Right cardiac atrium (tissue), 5 donors: Measurements from ENCODE around the gene FAM227A. TPM values are rescaled to one million over a fixed set of nuclear protein-coding genes. Genes with fewer than 3 reads are reported as not detected.

ENCODE experiments used
- polyA plus RNA-seq: library from polyadenylated mRNA; stranded (reverse); fragments of 200-250 nt; gene quantifications from one replicate; pipeline ENCODE4 v1.2.3, GENCODE V29; 2013
- total RNA-seq, 4 donors: library from RNA; stranded (reverse); fragmentation: NEBNext Ultra II Directional; extraction: Animal tissue kit (Norgen Biotek cat#: 25700); gene quantifications; one replicate each; pipeline ENCODE4 v1.2.1, GENCODE V29; 2021
- donor health status: healthy with polysubstance abuse.
- donor health status: DM: no; HTN: yes; CAD: no.
- donor health status: DM: no; HTN: no; CAD: no.
- donor health status: DM: no; HTN: yes; CAD: no; lungs with severe emphysema.
- donor health status: DM: yes; HTN: yes; CAD: no.

FAM227A gene
- total and polyA plus RNA-seq, 5 donors, result 0.23 to 1.2 (median 0.79) TPM

Other genes with a start within 250 kb of the FAM227A start
- 10 to 100 TPM; 15.7 to 40.5 (median 31.3) TPM for gene KCNJ4, start 201.2 kb downstream of the FAM227A start, total RNA-seq
- gene KCNJ4, start 201.2 kb downstream of the FAM227A start, polyA plus RNA-seq, result 40.4 TPM
- 1 to 10 TPM; 5.0 to 8.3 (median 7.4) TPM for gene KDELR3, start 188.3 kb downstream of the FAM227A start, total RNA-seq
- gene KDELR3, start 188.3 kb downstream of the FAM227A start, polyA plus RNA-seq, result 7.9 TPM
- 100 to 1,000 TPM; 216 to 253 (median 238) TPM for gene DDX17, start 150.1 kb downstream of the FAM227A start, total RNA-seq
- gene DDX17, start 150.1 kb downstream of the FAM227A start, polyA plus RNA-seq, result 134 TPM
- 1 to 10 TPM in 3 of 4 donors, under 1 TPM in 1; 0.83 to 3.2 (median 1.9) TPM for gene DMC1, start 86.2 kb downstream of the FAM227A start, total RNA-seq
- gene DMC1, start 86.2 kb downstream of the FAM227A start, polyA plus RNA-seq, result 6.5 TPM
- 10 to 100 TPM; 35.6 to 45.3 (median 40.9) TPM for gene CBY1, start 246 bp upstream of the FAM227A start, total RNA-seq
- gene CBY1, start 246 bp upstream of the FAM227A start, polyA plus RNA-seq, result 63.0 TPM
- gene TOMM22, start 25.6 kb upstream of the FAM227A start, total RNA-seq, result 10 to 100 TPM; 57.8 to 67.3 (median 59.9) TPM
- gene TOMM22, start 25.6 kb upstream of the FAM227A start, polyA plus RNA-seq, result 41.0 TPM
- 10 to 100 TPM; 21.4 to 28.6 (median 22.5) TPM for gene JOSD1, start 44.6 kb upstream of the FAM227A start, total RNA-seq
- gene JOSD1, start 44.6 kb upstream of the FAM227A start, polyA plus RNA-seq, result 14.3 TPM
- gene GTPBP1, start 49.6 kb upstream of the FAM227A start, total RNA-seq, result 10 to 100 TPM; 29.1 to 34.5 (median 30.9) TPM
- gene GTPBP1, start 49.6 kb upstream of the FAM227A start, polyA plus RNA-seq, result 19.1 TPM
- gene SUN2, start 99.6 kb upstream of the FAM227A start, total RNA-seq, result 100 to 1,000 TPM; 103 to 123 (median 116) TPM
- 61.7 TPM for gene SUN2, start 99.6 kb upstream of the FAM227A start, polyA plus RNA-seq
- 10 to 100 TPM; 10.7 to 13.7 (median 12.7) TPM for gene DNAL4, start 137.8 kb upstream of the FAM227A start, total RNA-seq
- gene DNAL4, start 137.8 kb upstream of the FAM227A start, polyA plus RNA-seq, result 14.7 TPM
- 10 to 100 TPM; 23.8 to 51.1 (median 38.4) TPM for gene NPTXR, start 187.6 kb upstream of the FAM227A start, total RNA-seq
- gene NPTXR, start 187.6 kb upstream of the FAM227A start, polyA plus RNA-seq, result 32.3 TPM
- gene CBX6, start 215.8 kb upstream of the FAM227A start, total RNA-seq, result 10 to 100 TPM; 50.9 to 65.9 (median 56.6) TPM
- gene CBX6, start 215.8 kb upstream of the FAM227A start, polyA plus RNA-seq, result 27.0 TPM